Measurements from ENCODE around the gene C1orf210. TPM values are rescaled to one million over a fixed set of nuclear protein-coding genes. Genes with fewer than 3 reads are reported as not detected.

C1orf210 gene
- total RNA-seq, 1 experiment from 2014 or later: 16.8 TPM

DNA sequence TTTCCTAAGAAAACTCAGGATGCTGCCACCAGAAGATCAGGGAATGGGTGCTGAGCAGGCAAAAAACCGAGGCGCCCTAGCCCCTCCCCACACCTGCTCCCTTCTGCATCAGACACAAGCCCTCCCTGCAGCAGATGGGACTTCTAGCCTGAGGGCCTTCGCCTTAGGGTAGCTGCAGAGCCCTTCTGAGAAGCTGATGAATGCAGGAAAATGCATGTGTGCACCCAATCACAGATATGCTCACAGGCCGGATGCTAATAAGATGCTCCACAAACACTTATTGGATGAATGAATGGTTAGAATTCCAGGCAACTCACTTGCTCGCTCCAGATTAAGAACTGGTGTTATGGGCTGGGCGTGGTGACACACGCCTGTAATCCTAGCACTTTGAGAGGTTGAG is 6.8 kb upstream of the C1orf210 start:
- H3K4me1 Mint-ChIP-seq (ENCODE audit: low read depth, unreplicated experiment): no peaks in the 10 kb centered on the region
- no peak overlapping the region for H3K27ac Mint-ChIP-seq (ENCODE audit: unreplicated experiment)
- intact Hi-C loops (cut with micrococcal nuclease; ENCODE audit: unreplicated experiment): no loop called here
- H3K4me3 Mint-ChIP-seq (ENCODE audit: low read depth, unreplicated experiment): no peak overlapping the region
- no peaks in the 10 kb centered on the region for H3K27me3 Mint-ChIP-seq (ENCODE audit: unreplicated experiment)
- no TSS peak for BruUV-seq (replicated peaks)
- no peak for DNase-seq
- no peaks in the 10 kb centered on the region for H3K9me3 Mint-ChIP-seq (ENCODE audit: low read depth, unreplicated experiment)
- CTCF ChIA-PET: interaction anchor here (0.7 kb wide), 1 partner anchor 26 kb away, joined by 6 read pairs; no protein-coding TSS in a partner anchor
- H3K36me3 Mint-ChIP-seq (ENCODE audit: insufficient read depth, unreplicated experiment): no peaks in the 10 kb centered on the region
- TF ChIP-seq, protein P1, sequence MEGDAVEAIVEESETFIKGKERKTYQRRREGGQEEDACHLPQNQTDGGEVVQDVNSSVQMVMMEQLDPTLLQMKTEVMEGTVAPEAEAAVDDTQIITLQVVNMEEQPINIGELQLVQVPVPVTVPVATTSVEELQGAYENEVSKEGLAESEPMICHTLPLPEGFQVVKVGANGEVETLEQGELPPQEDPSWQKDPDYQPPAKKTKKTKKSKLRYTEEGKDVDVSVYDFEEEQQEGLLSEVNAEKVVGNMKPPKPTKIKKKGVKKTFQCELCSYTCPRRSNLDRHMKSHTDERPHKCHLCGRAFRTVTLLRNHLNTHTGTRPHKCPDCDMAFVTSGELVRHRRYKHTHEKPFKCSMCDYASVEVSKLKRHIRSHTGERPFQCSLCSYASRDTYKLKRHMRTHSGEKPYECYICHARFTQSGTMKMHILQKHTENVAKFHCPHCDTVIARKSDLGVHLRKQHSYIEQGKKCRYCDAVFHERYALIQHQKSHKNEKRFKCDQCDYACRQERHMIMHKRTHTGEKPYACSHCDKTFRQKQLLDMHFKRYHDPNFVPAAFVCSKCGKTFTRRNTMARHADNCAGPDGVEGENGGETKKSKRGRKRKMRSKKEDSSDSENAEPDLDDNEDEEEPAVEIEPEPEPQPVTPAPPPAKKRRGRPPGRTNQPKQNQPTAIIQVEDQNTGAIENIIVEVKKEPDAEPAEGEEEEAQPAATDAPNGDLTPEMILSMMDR (IDR thresholded peaks at IDR 0.05; ENCODE audit: unreplicated experiment): no peak

DNA sequence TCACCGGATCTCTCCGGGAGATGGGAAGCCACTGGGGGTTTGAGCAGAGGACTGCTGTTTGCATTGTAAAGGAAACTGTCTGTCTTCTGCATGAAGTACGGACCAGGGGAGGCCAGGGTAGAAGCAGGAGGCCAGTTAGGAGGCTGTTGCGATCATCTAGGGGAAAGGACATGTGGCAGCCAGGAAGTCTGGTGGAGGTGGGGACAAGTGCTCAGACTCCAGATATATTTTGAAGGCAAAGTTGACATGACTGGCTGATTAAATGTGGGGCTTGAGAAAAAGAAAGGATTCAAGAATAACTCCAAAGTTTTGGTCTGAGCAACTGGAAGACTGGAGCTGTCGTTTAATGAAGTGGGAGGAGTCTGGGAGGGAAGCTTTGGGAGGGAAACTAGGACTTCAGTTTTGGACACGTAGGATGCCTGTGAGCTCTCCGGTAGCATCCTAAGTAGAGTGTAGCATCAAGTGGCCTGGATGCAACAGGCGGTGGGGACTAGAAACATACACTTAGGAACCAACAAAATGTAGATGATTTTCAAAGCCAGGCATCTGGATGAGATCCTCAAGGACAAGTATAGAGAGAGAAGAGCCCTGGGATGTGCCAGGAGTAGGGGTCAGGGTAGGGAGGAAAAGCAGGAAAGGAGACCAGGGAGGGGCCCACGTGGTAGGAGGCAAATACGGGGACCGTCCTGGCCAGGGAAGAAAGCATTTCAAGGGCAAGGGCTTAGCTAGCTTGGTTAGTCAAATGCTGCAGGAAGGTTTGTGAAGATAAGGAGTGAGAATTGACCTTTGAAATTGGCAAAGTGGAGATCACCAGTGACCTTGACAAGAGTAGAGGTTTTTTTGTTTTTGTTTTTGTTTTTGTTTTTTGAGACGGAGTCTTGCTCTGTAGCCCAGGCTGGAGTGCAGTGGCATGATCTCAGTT is 3.7 kb upstream of the C1orf210 start:
- Mint-ChIP-seq H3K27ac (ENCODE audit: unreplicated experiment) (no peak overlapping the region), H3K27me3 (ENCODE audit: unreplicated experiment) (no peaks in the 10 kb centered on the region), H3K9me3 (ENCODE audit: low read depth, unreplicated experiment) (no peaks in the 10 kb centered on the region), H3K4me3 (ENCODE audit: low read depth, unreplicated experiment) (no peak overlapping the region), H3K4me1 (ENCODE audit: low read depth, unreplicated experiment) (peaks cover 23% of the 10 kb centered on the region), H3K36me3 (ENCODE audit: insufficient read depth, unreplicated experiment) (peaks cover 18% of the 10 kb centered on the region)
- intact Hi-C loops (cut with micrococcal nuclease; ENCODE audit: unreplicated experiment): no loop called here
- DNase-seq: no peak
- BruUV-seq (replicated peaks): no TSS peak
- TF ChIP-seq, protein P1 (IDR thresholded peaks at IDR 0.05; ENCODE audit: unreplicated experiment): no peak
- CTCF ChIA-PET: no interaction called here

DNA sequence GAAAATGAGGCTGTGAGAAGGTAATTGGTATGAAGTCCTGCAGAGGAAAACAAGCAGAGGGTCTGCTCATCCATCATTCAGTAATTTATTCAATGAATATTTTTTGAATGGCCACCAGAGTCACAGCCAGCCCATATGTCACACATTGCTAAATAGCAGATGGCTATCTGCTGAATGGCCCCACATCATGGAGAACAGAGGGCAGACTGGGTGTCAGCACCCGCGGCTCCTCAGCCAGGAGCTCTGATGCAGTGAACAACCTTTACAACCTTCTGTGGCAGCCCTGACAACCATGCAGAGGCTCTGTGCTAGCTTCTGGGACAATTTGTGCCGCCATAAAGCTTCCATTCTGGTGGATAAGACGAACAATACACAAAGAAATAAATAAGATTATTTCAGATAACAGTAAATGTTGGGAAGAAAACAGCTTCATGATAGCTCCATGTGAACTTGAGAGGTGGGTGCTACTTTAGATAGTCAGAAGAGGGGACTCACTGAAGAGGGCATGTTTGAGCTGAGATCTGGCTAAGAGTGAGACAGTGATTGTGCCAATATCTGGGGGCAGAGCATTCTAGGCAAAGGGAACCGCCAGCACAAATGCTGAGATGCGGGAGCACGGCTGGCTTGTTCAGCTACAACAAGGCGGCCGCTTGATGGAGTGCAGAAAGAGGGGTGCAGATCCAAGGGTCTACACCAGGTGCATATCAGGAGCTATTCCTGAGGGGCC is 2.8 kb upstream of the C1orf210 start:
- H3K4me1 Mint-ChIP-seq (ENCODE audit: low read depth, unreplicated experiment): peaks cover 28% of the 10 kb centered on the region

DNA sequence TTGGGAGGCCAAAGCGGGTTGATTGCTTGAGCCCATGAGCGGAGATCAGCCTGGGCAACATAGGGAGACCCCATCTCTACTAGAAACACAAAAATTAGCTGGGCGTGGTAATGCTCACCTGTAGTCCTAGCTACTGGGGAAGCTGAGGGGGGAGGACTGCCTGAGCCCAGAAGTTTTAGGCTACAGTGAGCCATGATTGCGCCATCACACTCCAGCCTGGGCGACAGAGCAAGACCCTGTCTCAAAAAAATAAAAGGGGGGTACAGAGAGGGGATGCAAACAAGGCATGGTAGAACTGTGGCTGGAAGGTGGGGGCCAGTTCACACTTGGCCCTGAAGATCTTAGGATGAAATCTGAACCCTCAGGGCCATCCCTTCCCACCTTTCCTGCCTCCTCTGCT is 1.2 kb upstream of the C1orf210 start:
- Mint-ChIP-seq H3K4me1 (ENCODE audit: low read depth, unreplicated experiment) (peaks cover 28% of the 10 kb centered on the region), H3K4me3 (ENCODE audit: low read depth, unreplicated experiment) (peak overlapping the region; percentile 83), H3K27ac (ENCODE audit: unreplicated experiment) (no peak overlapping the region), H3K27me3 (ENCODE audit: unreplicated experiment) (no peaks in the 10 kb centered on the region), H3K9me3 (ENCODE audit: low read depth, unreplicated experiment) (no peaks in the 10 kb centered on the region), H3K36me3 (ENCODE audit: insufficient read depth, unreplicated experiment) (peaks cover 25% of the 10 kb centered on the region)
- no TSS peak for BruUV-seq (replicated peaks)
- DNase-seq: no peak
- intact Hi-C loops (cut with micrococcal nuclease; ENCODE audit: unreplicated experiment): no loop called here
- CTCF ChIA-PET: interaction anchor here (0.7 kb wide), 1 partner anchor 509 kb away, joined by 3 read pairs; no protein-coding TSS in a partner anchor
- TF ChIP-seq, protein P1 (IDR thresholded peaks at IDR 0.05; ENCODE audit: unreplicated experiment): no peak

More for the DNA sequence above, 2.8 kb upstream of the C1orf210 start:
- no peak overlapping the region for H3K27ac Mint-ChIP-seq (ENCODE audit: unreplicated experiment)
- TF ChIP-seq, protein P1 (IDR thresholded peaks at IDR 0.05; ENCODE audit: unreplicated experiment): no peak
- no peaks in the 10 kb centered on the region for H3K27me3 Mint-ChIP-seq (ENCODE audit: unreplicated experiment)
- no peaks in the 10 kb centered on the region for H3K9me3 Mint-ChIP-seq (ENCODE audit: low read depth, unreplicated experiment)
- BruUV-seq (replicated peaks): no TSS peak
- CTCF ChIA-PET: no interaction called here
- no peak for DNase-seq
- intact Hi-C loops (cut with micrococcal nuclease; ENCODE audit: unreplicated experiment): no loop called here
- no peak overlapping the region for H3K4me3 Mint-ChIP-seq (ENCODE audit: low read depth, unreplicated experiment)
- H3K36me3 Mint-ChIP-seq (ENCODE audit: insufficient read depth, unreplicated experiment): peaks cover 19% of the 10 kb centered on the region
